PFSK-1 (cell line): ENCODE results near the gene SNX3.

Source experiments
- POLR2AphosphoS5 ChIP-seq: IDR thresholded peaks from 2 replicates; pipeline ENCODE4 v1.6.1; 2012; ENCODE audit warnings: low read depth, mild to moderate bottlenecking, control low read depth, low read length, moderate library complexity
- SIN3A ChIP-seq: IDR thresholded peaks from 2 replicates; pipeline ENCODE4 v1.6.1; 2012; ENCODE audit warnings: mild to moderate bottlenecking, low read length, moderate library complexity, borderline replicate concordance; ENCODE audit not compliant: insufficient read depth
- TAF1 ChIP-seq: IDR thresholded peaks from 2 replicates; pipeline ENCODE4 v1.6.1; 2012; ENCODE audit warnings: low read length, control low read depth, borderline replicate concordance; ENCODE audit not compliant: insufficient read depth

DNA sequence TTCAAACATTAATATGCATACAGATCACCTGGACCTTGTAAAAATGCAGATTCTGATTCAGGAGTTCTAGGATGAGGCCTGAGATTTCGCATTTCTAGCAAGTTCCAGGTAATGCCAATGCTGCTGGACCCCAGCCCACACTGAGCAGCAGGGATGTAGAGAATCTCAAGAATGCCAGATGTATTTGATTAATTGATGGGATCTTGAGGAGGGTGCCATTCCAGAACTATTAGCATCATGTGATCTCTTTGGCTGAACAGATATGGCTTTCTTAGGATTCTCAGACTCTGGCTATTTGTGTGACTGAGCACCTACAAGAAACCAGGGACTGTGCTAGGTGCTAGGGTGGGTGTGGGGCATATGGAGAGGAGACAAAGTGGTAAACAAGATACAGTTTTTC, 16.5 kb upstream of the SNX3 start:
- TF ChIP-seq TAF1 (no peak), SIN3A (no peak), POLR2AphosphoS5 (no peak)
